Fibroblast of gingiva (primary cell): Measurements from ENCODE around the gene PDXDC1.
"Not testable (repeated sequence)": the region's sequence is repeated elsewhere in the genome, so short reads cannot be mapped to it uniquely, and the experiment has no call there.

Experiments used
- DNase-seq: peaks from one replicate; pipeline ENCODE4 v3.0.0-alpha.2; 2011; ENCODE audit warnings: low read depth

PDXDC1 gene

GRCh38 chr16:15016951-15017580 lies 42.2 kb downstream of the PDXDC1 start:
- DNase-seq = peak; percentile 61

GRCh38 chr16:15021429-15021828 lies 46.6 kb downstream of the PDXDC1 start:
- peak; percentile 52 for DNase-seq

- peak; percentile 38 for DNase-seq
Measured at GRCh38 chr16:15022194-15022593, 47.4 kb downstream of the PDXDC1 start.

- DNase-seq = peak; percentile 38
Measured at GRCh38 chr16:15023381-15024077, 48.7 kb downstream of the PDXDC1 start.

GRCh38 chr16:15024858-15025199 lies 50.0 kb downstream of the PDXDC1 start:
- not testable (repeated sequence) for DNase-seq

GRCh38 chr16:15025234-15025951 lies 50.6 kb downstream of the PDXDC1 start:
- peak; percentile 71 for DNase-seq

GRCh38 chr16:15027051-15027450 lies 52.2 kb downstream of the PDXDC1 start:
- DNase-seq = not testable (repeated sequence)

- not testable (repeated sequence) for DNase-seq
Measured at GRCh38 chr16:15027503-15028344, 52.9 kb downstream of the PDXDC1 start.

GRCh38 chr16:15028345-15028715 lies 53.5 kb downstream of the PDXDC1 start:
- DNase-seq = not testable (repeated sequence)

GRCh38 chr16:15028801-15029698 lies 54.2 kb downstream of the PDXDC1 start:
- not testable (repeated sequence) for DNase-seq

- not testable (repeated sequence) for DNase-seq
Measured at GRCh38 chr16:15029749-15030148, 54.9 kb downstream of the PDXDC1 start.

- no peak for DNase-seq
Measured at GRCh38 chr16:15031179-15031578, 56.4 kb downstream of the PDXDC1 start.

- no peak for DNase-seq
Measured at GRCh38 chr16:15031586-15031985, 56.8 kb downstream of the PDXDC1 start.

GRCh38 chr16:15032547-15033308 lies 57.9 kb downstream of the PDXDC1 start:
- DNase-seq = no peak

GRCh38 chr16:15033309-15033707 lies 58.5 kb downstream of the PDXDC1 start:
- DNase-seq = no peak

GRCh38 chr16:15034266-15035162 lies 59.7 kb downstream of the PDXDC1 start:
- peak; percentile 38 for DNase-seq

GRCh38 chr16:15035163-15035729 lies 60.4 kb downstream of the PDXDC1 start:
- peak; percentile 24 for DNase-seq

- no peak for DNase-seq
Measured at GRCh38 chr16:15037003-15037402, 62.2 kb downstream of the PDXDC1 start.

GRCh38 chr16:15037745-15038144 lies 62.9 kb downstream of the PDXDC1 start:
- DNase-seq = no peak
